Activated T-helper 1 cell treated with anti-CD3 and anti-CD28 coated beads, Interleukin-12 subunit alpha, Interleukin-12 subunit beta, Interleukin-2, Interleukin-4 antibody, amounts not matched to agents 30 ng/mL and 10 ng/mL and 1 ng/mL, durations not matched to agents 14 hours and 24 hours and 36 hours (primary cell): ENCODE results near the gene KDM2B. TPM values are rescaled to one million over a fixed set of nuclear protein-coding genes. Genes with fewer than 3 reads are reported as not detected.

ENCODE experiments used
- DNase-seq: peaks from one replicate; pipeline ENCODE4 v3.0.0; 2021; ENCODE audit warnings: low spot score
- H3K27ac Mint-ChIP-seq: one replicate; pipeline ENCODE4 v1.8.0; 2021; ENCODE audit warnings: mild to moderate bottlenecking, mixed read lengths
- H3K27me3 Mint-ChIP-seq: one replicate; pipeline ENCODE4 v1.8.0; 2022; ENCODE audit warnings: mild to moderate bottlenecking, moderate library complexity, mixed read lengths; ENCODE audit not compliant: insufficient read depth
- H3K36me3 Mint-ChIP-seq: one replicate; pipeline ENCODE4 v1.8.0; 2021; ENCODE audit warnings: low read depth, mixed read lengths
- H3K4me1 Mint-ChIP-seq: one replicate; pipeline ENCODE4 v1.8.0; 2021; ENCODE audit warnings: low read depth, mixed read lengths
- H3K4me3 Mint-ChIP-seq: one replicate; pipeline ENCODE4 v1.8.0; 2021; ENCODE audit warnings: mild to moderate bottlenecking, moderate library complexity, mixed read lengths
- H3K9me3 Mint-ChIP-seq: one replicate; pipeline ENCODE4 v1.8.0; 2021; ENCODE audit warnings: mixed read lengths
- intact Hi-C: fragments of 100-400 bp; cut with micrococcal nuclease; formaldehyde crosslinking; loops from one replicate; pipeline ENCODE4 v1.15.1; 2024
- total RNA-seq: library from RNA; stranded (reverse); gene quantifications from 2 replicates; pipeline ENCODE4 v1.2.3, GENCODE V29; 2022

The KDM2B gene
- total RNA-seq, 1 donor from 2014 or later = 60.1 TPM

DNA sequence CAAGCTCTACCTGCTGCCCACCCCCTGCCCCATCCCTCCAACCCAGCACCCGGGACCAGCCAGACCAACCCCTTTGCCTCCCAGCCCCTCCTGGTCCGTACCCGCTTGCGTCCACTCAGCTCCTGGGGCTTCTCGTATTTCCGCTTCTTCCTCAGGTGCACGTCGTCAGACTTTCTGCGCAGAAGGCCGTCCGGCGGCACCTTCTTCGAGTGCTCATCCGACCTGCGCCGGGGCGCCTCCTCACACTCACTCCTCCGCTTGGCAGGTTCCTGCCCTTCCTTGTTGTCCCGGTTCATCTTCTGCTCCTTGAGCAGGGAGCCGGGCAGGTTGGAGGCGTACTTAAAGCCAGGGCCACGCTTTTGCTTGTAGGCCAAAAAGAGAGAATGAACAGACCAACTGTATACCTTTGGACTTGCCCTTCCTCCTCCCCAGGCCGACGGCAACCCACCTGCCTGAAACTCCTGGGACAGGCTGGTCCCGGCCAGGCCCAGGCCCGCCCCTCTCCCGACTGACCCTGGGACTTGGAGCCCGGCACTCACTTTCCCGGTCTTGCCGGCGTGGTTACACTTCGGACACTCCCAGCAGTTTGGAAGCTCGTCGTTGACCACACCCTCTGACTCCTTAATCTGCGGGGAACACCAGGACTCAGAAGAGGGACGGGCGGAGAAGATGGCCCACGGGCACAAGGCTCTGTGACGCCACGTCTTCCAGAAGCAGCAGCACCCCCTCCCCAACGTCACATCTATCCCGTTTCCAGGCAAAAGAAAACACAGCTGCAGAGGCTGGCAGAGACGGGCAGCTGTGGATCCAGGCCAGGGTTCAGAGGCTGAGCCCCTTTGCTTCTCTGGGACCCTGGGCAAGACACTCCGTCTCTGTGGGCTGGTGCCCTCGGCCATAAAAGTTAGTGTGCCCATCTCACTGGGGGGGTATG is 136.6 kb downstream of the KDM2B start:
- Mint-ChIP-seq H3K4me3 (no peak overlapping the region), H3K36me3 (peaks cover 25% of the 10 kb centered on the region), H3K27me3 (no peaks in the 10 kb centered on the region), H3K27ac (peak overlapping the region; percentile 34), H3K9me3 (no peaks in the 10 kb centered on the region), H3K4me1 (no peaks in the 10 kb centered on the region)
- DNase-seq = no peak
- intact Hi-C loops = loop anchor here (1.0 to 5.0 kb wide), 2 partner anchors 92 to 110 kb away; partner anchors contain the start of gene ANAPC5

DNA sequence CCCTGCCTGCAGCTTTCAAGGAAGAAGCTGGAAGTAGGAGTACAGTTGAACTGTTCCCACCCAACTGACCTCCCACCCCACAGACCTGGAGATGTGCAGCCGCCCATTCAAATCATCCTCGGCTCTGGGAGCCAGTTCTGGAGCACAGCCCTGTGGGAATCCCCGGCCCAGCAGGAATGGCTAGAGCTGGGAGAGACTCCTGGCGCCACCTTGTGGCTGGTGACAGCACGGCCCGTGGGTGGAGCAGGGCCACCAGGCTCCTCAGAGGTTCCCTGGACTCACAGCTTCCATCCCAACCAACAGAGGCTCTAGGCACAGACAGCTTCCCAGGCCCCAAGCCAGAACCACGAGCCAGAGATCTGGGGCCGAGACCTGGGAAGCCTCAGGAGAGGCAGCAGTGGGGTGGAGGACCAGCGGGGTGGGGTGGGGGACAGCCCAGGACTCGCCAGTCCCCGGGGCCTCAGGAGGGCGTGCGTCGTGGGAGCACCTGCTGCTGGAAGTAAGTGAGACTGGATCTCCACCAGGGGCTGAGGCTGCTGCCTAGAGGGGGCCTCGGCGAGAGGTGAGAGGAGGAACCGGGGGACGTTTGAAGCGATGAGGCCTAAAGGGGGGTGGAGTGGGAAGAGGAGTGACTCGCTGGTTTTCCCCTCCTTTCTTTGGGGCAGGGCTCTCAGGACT is 137.5 kb downstream of the KDM2B start:
- intact Hi-C loops = loop anchor here (1.0 to 5.0 kb wide), 2 partner anchors 91 to 109 kb away; partner anchors contain the start of gene ANAPC5
- H3K9me3 Mint-ChIP-seq = no peaks in the 10 kb centered on the region
- no peaks in the 10 kb centered on the region for H3K27me3 Mint-ChIP-seq
- peak; percentile 53 for DNase-seq
- peaks cover 23% of the 10 kb centered on the region for H3K36me3 Mint-ChIP-seq
- no peak overlapping the region for H3K4me3 Mint-ChIP-seq
- H3K4me1 Mint-ChIP-seq = no peaks in the 10 kb centered on the region
- no peak overlapping the region for H3K27ac Mint-ChIP-seq

DNA sequence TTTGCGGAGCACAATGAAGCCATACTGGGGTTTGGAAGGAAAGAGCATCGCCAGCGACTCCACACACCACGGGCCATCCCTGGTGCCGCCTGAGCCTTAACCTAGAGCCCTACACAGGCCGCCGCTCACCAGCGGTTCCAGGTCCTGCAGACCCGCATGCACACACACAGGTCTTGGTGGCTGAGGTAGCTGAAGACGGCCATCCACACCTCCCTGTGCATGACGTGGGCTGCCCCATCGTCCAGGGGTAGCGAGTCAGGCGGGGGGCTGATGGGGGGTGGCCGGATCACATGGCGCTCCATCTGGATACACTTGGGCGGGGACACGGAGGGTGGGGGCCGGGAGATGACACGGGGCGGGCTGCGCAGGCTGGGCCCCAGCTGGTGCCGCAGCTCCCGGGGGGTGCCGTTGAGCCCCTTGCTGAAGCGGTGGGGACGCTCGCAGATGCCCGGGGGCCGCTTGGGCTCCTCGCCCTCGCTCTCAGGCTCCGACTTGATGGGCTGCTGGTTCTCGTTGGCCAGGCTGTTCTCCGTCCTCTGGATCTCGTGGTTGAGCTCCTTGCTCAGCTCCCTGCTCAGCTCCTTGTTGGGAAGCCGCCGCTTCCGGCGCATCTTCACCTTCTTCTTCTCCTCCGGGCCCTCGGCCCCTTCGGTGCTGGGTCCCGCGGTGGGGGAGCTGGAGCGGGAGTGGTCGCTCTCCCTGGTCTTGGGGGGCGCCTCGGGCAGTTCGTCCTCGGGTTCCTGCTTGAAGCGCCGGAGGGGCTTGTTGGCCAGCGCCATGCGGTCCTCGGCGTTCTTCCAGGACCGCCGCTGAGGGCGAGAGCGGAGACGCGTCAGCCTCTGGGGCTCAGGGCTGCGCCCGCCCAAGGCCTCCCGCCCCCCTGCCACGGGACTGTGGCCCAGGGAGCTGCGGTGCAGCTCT is 138.5 kb downstream of the KDM2B start:
- H3K4me3 Mint-ChIP-seq = no peak overlapping the region
- H3K36me3 Mint-ChIP-seq = peaks cover 31% of the 10 kb centered on the region
- H3K27ac Mint-ChIP-seq = no peak overlapping the region
- intact Hi-C loops = loop anchor here (5.0 kb wide), 1 partner anchor 90 kb away; the partner anchor contains the start of gene ANAPC5
- H3K27me3 Mint-ChIP-seq = no peaks in the 10 kb centered on the region
- no peaks in the 10 kb centered on the region for H3K4me1 Mint-ChIP-seq
- peaks cover 2% of the 10 kb centered on the region for H3K9me3 Mint-ChIP-seq
- no peak for DNase-seq

DNA sequence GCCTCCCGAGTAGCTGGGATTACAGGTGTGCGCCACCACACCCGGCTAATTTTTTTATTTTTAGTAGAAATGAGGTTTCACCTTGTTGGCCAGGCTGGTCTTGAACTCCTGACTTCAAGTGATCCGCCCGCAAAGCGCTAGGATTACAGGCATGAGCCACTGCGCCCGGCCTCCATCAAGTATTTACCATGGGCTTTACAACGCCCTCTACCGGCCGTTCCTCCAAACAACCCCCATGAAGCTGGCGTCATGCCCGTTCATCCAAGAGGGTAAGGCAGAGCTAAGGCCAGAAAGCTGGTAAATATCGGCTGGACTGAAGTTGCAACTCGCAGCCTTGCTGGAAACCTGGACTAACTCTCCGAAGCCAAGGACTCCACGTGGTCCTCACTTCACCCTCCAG is 139.3 kb downstream of the KDM2B start:
- DNase-seq = no peak
- Mint-ChIP-seq H3K36me3 (peaks cover 38% of the 10 kb centered on the region), H3K9me3 (peaks cover 9% of the 10 kb centered on the region), H3K4me1 (no peaks in the 10 kb centered on the region), H3K4me3 (no peak overlapping the region), H3K27me3 (no peaks in the 10 kb centered on the region), H3K27ac (no peak overlapping the region)
- intact Hi-C loops = loop anchor here (5.0 kb wide), 1 partner anchor 89 kb away; the partner anchor contains the start of gene ANAPC5

DNA sequence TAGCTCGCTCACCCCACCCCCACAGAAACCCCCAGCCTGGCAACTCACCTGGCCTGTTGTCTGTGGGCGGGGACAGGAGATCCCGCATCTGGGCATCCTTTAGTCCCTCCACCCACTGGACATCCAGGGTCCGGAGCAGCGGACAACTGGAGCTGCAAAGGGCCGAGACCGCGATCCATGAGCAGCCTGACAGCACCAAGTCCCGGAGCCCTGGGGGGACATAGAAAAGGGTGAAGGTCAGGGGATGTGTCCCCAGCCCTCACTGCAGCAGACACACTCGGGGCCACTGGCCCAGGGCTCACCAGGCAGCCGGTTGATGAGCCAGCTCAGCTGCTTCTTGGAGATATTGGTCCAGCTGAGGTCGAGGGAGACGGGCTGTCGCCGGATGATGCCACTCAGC is 140.1 kb downstream of the KDM2B start:
- Mint-ChIP-seq H3K27ac (no peak overlapping the region), H3K4me1 (no peaks in the 10 kb centered on the region), H3K27me3 (no peaks in the 10 kb centered on the region), H3K9me3 (peaks cover 13% of the 10 kb centered on the region), H3K36me3 (peaks cover 45% of the 10 kb centered on the region), H3K4me3 (no peak overlapping the region)
- intact Hi-C loops = loop anchor here (5.0 kb wide), 1 partner anchor 88 kb away; the partner anchor contains the start of gene ANAPC5
- DNase-seq = no peak

DNA sequence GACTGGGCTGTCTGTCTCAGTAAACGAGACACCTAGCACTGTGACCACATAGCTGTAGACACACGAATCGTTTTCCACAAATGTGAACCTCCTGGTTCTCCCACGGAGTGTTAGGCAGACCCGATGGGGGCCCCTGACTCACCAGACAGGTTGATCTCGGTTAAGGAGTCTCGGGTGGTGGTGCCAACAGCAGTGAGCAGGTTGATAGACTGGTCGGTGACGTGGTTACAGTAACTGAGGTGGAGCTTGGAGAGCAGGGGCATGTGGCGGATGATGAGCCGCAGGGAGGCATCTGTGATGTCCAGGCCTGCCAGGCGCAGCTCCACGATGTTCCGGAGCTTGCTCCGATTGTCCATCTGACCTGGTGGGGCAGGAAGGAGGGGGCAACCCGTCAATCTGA is 141.1 kb downstream of the KDM2B start:
- H3K36me3 Mint-ChIP-seq = peaks cover 53% of the 10 kb centered on the region
- peaks cover 15% of the 10 kb centered on the region for H3K9me3 Mint-ChIP-seq
- no peaks in the 10 kb centered on the region for H3K4me1 Mint-ChIP-seq
- H3K4me3 Mint-ChIP-seq = no peak overlapping the region
- intact Hi-C loops = loop anchor here (5.0 kb wide), 1 partner anchor 87 kb away; the partner anchor contains the start of gene ANAPC5
- no peak overlapping the region for H3K27ac Mint-ChIP-seq
- H3K27me3 Mint-ChIP-seq = no peaks in the 10 kb centered on the region
- DNase-seq = no peak

DNA sequence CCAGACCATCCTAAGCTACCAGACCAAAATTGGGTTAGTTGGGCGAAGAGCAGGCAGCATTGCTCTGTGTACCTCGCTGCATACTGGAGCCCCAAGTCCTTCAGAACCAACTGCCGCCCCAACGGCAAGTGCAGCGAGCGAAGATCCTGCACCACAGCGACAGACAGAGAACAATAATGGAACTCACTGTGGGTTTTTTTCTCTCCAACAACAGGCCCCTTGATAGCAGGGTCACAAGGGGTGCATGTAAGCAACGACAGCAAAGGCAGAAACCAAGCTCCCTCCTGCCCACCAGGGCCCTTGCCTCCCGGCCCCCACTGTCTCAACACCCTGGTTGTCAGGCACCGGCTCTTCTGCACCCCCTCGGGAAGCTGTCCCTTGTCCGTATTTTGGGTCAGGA is 141.9 kb downstream of the KDM2B start:
- Mint-ChIP-seq H3K27ac (no peak overlapping the region), H3K9me3 (peaks cover 15% of the 10 kb centered on the region), H3K4me3 (no peak overlapping the region), H3K36me3 (peaks cover 55% of the 10 kb centered on the region), H3K27me3 (no peaks in the 10 kb centered on the region), H3K4me1 (no peaks in the 10 kb centered on the region)
- intact Hi-C loops = no loop called here
- DNase-seq = no peak

DNA sequence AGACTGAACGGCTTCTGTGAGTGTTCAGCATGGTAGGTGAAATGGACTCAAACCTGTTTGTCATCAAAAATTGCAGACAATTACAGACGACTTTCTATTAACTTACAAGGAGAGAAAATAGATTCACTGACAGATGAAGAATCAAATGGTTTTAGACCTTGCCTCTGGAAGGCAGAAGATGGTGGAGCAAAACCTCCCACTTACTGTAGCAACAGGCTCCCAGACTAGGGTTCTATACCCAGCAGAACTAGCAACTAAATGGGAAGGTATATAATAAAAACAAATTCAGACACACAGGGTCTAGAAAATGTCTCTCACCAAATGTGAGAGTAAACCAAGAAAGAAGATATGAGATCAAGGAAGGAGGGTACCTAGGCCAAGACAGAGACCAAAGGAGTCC is 144.1 kb downstream of the KDM2B start:
- Mint-ChIP-seq H3K27me3 (no peaks in the 10 kb centered on the region), H3K9me3 (peaks cover 15% of the 10 kb centered on the region), H3K36me3 (peaks cover 63% of the 10 kb centered on the region), H3K27ac (no peak overlapping the region), H3K4me1 (no peaks in the 10 kb centered on the region), H3K4me3 (no peak overlapping the region)
- intact Hi-C loops = no loop called here
- no peak for DNase-seq

DNA sequence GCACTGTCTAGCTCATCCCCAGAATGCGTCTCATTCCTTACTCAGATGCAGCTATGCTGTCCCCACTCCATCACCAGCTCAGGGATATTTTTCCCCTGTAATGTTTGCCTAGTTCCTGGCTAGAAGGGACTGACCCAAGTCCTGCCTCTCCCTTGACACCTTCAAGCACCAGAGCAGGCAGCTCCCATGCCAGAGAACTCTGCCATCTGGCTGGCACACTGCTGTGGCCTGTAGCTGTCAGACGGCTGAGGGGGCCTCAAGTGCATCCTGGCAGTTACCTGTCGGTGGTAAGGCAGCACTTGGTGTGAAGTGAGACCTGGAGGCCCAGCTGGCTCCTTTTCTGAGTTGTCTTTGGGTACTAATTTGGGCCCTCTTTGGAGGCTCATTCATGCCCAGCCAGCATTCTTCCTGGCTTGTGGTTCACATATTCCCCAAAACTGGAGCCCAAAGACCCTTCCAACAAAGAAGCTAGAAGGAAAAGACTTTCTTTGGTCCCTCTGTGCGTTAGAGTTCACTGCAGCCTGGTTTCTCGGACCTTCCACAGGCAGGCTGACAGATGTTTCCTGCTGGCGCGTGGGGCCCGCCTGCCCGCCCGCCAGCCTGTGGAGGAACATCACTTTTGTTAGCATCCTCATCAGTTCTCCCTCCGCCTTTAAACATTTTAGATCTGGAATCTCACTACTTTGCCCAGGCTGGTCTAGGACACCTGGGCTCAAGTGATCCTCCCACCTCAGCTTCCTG is 147.9 kb downstream of the KDM2B start:
- peaks cover 15% of the 10 kb centered on the region for H3K9me3 Mint-ChIP-seq
- no peaks in the 10 kb centered on the region for H3K27me3 Mint-ChIP-seq
- no peak for DNase-seq
- intact Hi-C loops = no loop called here
- H3K27ac Mint-ChIP-seq = no peak overlapping the region
- peaks cover 58% of the 10 kb centered on the region for H3K36me3 Mint-ChIP-seq
- H3K4me3 Mint-ChIP-seq = no peak overlapping the region
- no peaks in the 10 kb centered on the region for H3K4me1 Mint-ChIP-seq

DNA sequence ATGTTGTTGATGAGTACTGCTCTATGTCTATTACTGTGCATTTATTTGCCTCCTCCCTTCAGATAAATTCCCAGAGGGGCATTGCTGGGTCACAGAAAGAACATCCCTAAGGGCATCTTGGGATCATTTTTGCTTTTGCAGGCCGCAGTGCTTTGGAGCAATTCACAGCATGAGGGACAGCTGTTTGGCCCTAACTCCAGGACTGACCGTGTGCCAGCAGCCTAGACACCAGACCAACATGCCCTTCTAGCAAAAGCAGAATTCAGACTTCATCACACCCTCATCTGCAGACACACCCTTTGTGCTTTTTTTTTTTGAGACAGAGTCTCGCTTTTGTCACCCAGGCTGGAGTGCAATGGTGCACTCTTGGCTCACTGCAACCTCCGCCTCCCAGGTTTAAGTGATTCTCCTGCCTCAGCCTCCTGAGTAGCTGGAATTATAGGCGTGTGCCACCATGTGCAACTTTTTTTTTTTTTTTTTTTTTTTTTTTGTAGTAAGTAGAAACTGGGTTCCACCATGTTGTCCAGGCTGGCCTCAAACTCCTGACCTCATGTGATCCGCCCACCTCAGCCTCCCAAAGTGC is 149.9 kb downstream of the KDM2B start:
- intact Hi-C loops = no loop called here
- no peaks in the 10 kb centered on the region for H3K27me3 Mint-ChIP-seq
- no peak overlapping the region for H3K27ac Mint-ChIP-seq
- no peaks in the 10 kb centered on the region for H3K4me1 Mint-ChIP-seq
- DNase-seq = no peak
- H3K36me3 Mint-ChIP-seq = peaks cover 52% of the 10 kb centered on the region
- H3K9me3 Mint-ChIP-seq = peaks cover 3% of the 10 kb centered on the region
- H3K4me3 Mint-ChIP-seq = no peak overlapping the region

DNA sequence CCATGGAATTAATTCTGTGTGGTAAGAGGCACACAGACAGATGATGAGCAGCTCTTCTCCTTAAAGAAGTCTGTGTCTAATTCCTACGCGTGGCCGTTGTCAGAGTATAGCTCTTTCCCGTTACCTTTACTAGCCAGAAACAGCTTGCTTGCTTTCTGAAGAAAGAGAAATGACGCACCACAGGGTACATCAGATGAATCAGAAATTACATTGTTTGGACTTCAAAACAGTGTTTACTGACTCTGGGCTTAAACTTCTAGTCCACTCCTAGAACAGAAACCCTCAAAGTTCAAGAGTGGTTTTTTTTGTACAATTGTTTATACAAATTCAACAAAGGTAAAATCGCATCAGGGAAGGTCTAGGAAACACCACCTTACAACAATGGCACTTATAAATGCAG is 151.9 kb downstream of the KDM2B start:
- no peak for DNase-seq
- H3K27ac Mint-ChIP-seq = no peak overlapping the region
- H3K36me3 Mint-ChIP-seq = peaks cover 44% of the 10 kb centered on the region
- H3K4me1 Mint-ChIP-seq = no peaks in the 10 kb centered on the region
- H3K9me3 Mint-ChIP-seq = no peaks in the 10 kb centered on the region
- H3K27me3 Mint-ChIP-seq = no peaks in the 10 kb centered on the region
- no peak overlapping the region for H3K4me3 Mint-ChIP-seq
- intact Hi-C loops = no loop called here
